OCI-LY1 (cell line): ENCODE data around the gene USP54.
"Not testable (repeated sequence)": the region's sequence is repeated elsewhere in the genome, so short reads cannot be mapped to it uniquely, and the experiment has no call there.

ENCODE experiments used
- CTCF ChIP-seq: fragments of 200-600 bp; sonication (generic), shearing (Covaris generic); IDR thresholded peaks from 2 replicates; pipeline ENCODE4 v1.5.1; 2017; ENCODE audit warnings: mild to moderate bottlenecking, antibody characterized with exemption, low read length, moderate library complexity, mixed read lengths
- EZH2 ChIP-seq: fragments of 200-600 bp; sonication (generic), shearing (Covaris generic); IDR thresholded peaks from 2 replicates; pipeline ENCODE4 v1.8.0; 2017; ENCODE audit warnings: borderline replicate concordance, mixed run types, mild to moderate bottlenecking, antibody characterized with exemption, low read length, moderate library complexity, mixed read lengths

- not testable (repeated sequence) for TF ChIP-seq CTCF, EZH2
Measured at GRCh38 chr10:73620974-73621373, 29.8 kb upstream of the USP54 start.
